B cell (primary cell): ENCODE measurements around the gene TUG1. TPM values are rescaled to one million over a fixed set of nuclear protein-coding genes. Genes with fewer than 3 reads are reported as not detected.

ENCODE experiments used
- ATAC-seq: fragments of 200-7000 bp; cut with Tn5 transposase; one replicate; pipeline ENCODE4 v1.10.0; 2021; ENCODE audit warnings: low read depth, mild to moderate bottlenecking, moderate number of reproducible peaks, moderate library complexity
- CTCF ChIA-PET: fragments of 350-600 bp; sonication (Branson Sonifier 250); formaldehyde crosslinking; loops from one replicate; lab custom pipeline; 2021; ENCODE audit warnings: antibody characterized with exemption, inconsistent platforms; lab: Charles Lee
- POLR2A ChIA-PET: fragments of 350-600 bp; sonication (Branson Sonifier 250); formaldehyde crosslinking; loops from one replicate; lab custom pipeline; 2021; ENCODE audit warnings: antibody characterized with exemption; lab: Charles Lee
- DNase-seq: peaks from one replicate; pipeline ENCODE4 v3.0.0; 2013
- H2AFZ ChIP-seq: 2 replicates; pipeline ENCODE4 v1.6.1; 2012; ENCODE audit warnings: mild to moderate bottlenecking, low read depth, low read length; ENCODE audit not compliant: insufficient read depth, poor library complexity, severe bottlenecking
- H3K27ac ChIP-seq, 2 donors: 1 replicate in 1 of 2; 2 replicates in 1 of 2; pipeline ENCODE4 v1.5.1; 2012 to 2013; ENCODE audit warnings: low read length in 2 of 2, mild to moderate bottlenecking in 2 of 2, moderate library complexity in 1 of 2
- H3K27me3 ChIP-seq, 4 experiments: fragments of 200-600 bp in 1 of 4; sonication (generic) in 1 of 4; replicated peaks in 1 of 4; 1 replicate in 2 of 4; 2 replicates in 2 of 4; pipeline versions ENCODE4 v1.6.1 to v1.7.0; 2013 to 2016; ENCODE audit warnings: low read length in 3 of 4, mild to moderate bottlenecking in 2 of 4, mixed read lengths in 1 of 4, moderate library complexity in 1 of 4; ENCODE audit not compliant: insufficient read depth in 4 of 4, control insufficient read depth in 3 of 4; ENCODE audit errors: control extremely low read depth in 1 of 4
- H3K36me3 ChIP-seq, 2 experiments: replicated peaks in 1 of 2; 1 replicate in 1 of 2; 2 replicates in 1 of 2; pipeline versions ENCODE4 v1.6.1 to v1.7.1; 2013; ENCODE audit warnings: low read length in 1 of 2; ENCODE audit not compliant: insufficient read depth in 2 of 2, control insufficient read depth in 1 of 2; ENCODE audit errors: control extremely low read depth in 1 of 2, extremely low read depth in 1 of 2
- H3K4me1 ChIP-seq, 2 donors: fragments of 200-600 bp in 1 of 2; sonication (generic) in 1 of 2; 1 replicate in 1 of 2; 2 replicates in 1 of 2; pipeline versions ENCODE4 v1.5.1 to v1.6.1; 2013 to 2017; ENCODE audit warnings: low read length in 2 of 2; ENCODE audit not compliant: control insufficient read depth in 2 of 2, insufficient read depth in 2 of 2
- H3K4me2 ChIP-seq: replicated peaks from 2 replicates; pipeline ENCODE3; 2012; ENCODE audit warnings: mild to moderate bottlenecking, low read depth, low read length; ENCODE audit not compliant: poor library complexity, severe bottlenecking
- H3K4me3 ChIP-seq, 5 experiments: fragments of 200-600 bp in 1 of 5; sonication (generic) in 1 of 5; 1 replicate in 3 of 5; 2 replicates in 2 of 5; pipeline versions ENCODE4 v1.5.1 to v1.7.0; 2011 to 2016; ENCODE audit warnings: low read length in 4 of 5, mild to moderate bottlenecking in 4 of 5, low read depth in 2 of 5, control low read depth in 1 of 5, moderate library complexity in 1 of 5; ENCODE audit not compliant: insufficient read depth in 1 of 5; ENCODE audit errors: control extremely low read depth in 1 of 5, extremely low read depth in 1 of 5
- H3K79me2 ChIP-seq: fragments of 200-600 bp; sonication (generic); one replicate; pipeline ENCODE4 v1.6.0; 2016; ENCODE audit warnings: low read length; ENCODE audit not compliant: control insufficient read depth, insufficient read depth
- H3K9ac ChIP-seq: fragments of 200-600 bp; sonication (generic); 2 replicates; pipeline ENCODE4 v1.6.1; 2017; ENCODE audit warnings: mild to moderate bottlenecking, low read length, moderate library complexity
- H3K9me3 ChIP-seq, 3 donors: one replicate each; pipeline versions ENCODE4 v1.6.1 to v1.7.1; 2013; ENCODE audit warnings: low read length in 2 of 3; ENCODE audit not compliant: control insufficient read depth in 2 of 3, insufficient read depth in 1 of 3; ENCODE audit errors: control extremely low read depth in 1 of 3
- H4K20me1 ChIP-seq: 2 replicates; pipeline ENCODE4 v1.6.0; 2012; ENCODE audit warnings: mild to moderate bottlenecking, low read length; ENCODE audit not compliant: insufficient read depth, control insufficient read depth, poor library complexity, severe bottlenecking
- H3K27ac Mint-ChIP-seq: one replicate; pipeline ENCODE4 v1.8.0; 2021; ENCODE audit warnings: mixed read lengths
- H3K27me3 Mint-ChIP-seq: one replicate; pipeline ENCODE4 v1.8.0; 2021; ENCODE audit warnings: mixed read lengths
- H3K4me1 Mint-ChIP-seq: one replicate; pipeline ENCODE4 v1.8.0; 2021; ENCODE audit warnings: mixed read lengths
- H3K4me3 Mint-ChIP-seq: one replicate; pipeline ENCODE4 v1.8.0; 2021; ENCODE audit warnings: mixed read lengths
- H3K9me3 Mint-ChIP-seq: one replicate; pipeline ENCODE4 v1.8.0; 2022; ENCODE audit warnings: mixed read lengths; ENCODE audit not compliant: insufficient read depth
- CTCF ChIP-seq: fragments of 200-600 bp; IDR thresholded peaks from one replicate; pipeline ENCODE4 v1.8.0; 2022; ENCODE audit warnings: antibody characterized with exemption, mild to moderate bottlenecking
- EZH2 ChIP-seq: IDR thresholded peaks from 2 replicates; pipeline ENCODE4 v1.6.1; 2012; ENCODE audit warnings: borderline replicate concordance, low read depth, mild to moderate bottlenecking, moderate library complexity, low read length; ENCODE audit not compliant: insufficient read depth, poor library complexity, severe bottlenecking
- WGBS: methylation state at CpG from one replicate; pipeline ENCODE4 v1.1.5; 2013; ENCODE audit warnings: missing lambda C conversion rate; ENCODE audit not compliant: insufficient coverage; 5-methylcytosine and 5-hydroxymethylcytosine counted together
- intact Hi-C: fragments of 100-400 bp; cut with micrococcal nuclease; formaldehyde crosslinking; loops from one replicate; pipeline ENCODE4 v1.10.0; 2022
- polyA plus RNA-seq: library from polyadenylated mRNA; depleted of rRNA; stranded (reverse); fragments of >200 nt; gene quantifications from 2 replicates; pipeline ENCODE4 v1.2.3, GENCODE V29; 2012
- total RNA-seq, 2 donors: library from RNA; stranded (reverse); fragments of 120-200 nt in 1 of 2; gene quantifications; 1 replicate in 1 of 2; 2 replicates in 1 of 2; pipeline versions ENCODE4 v1.2.3 to v1.2.4, GENCODE V29; 2013 to 2022

TUG1 gene
- total and polyA plus RNA-seq, 2 donors (not counting 1 experiment from before 2014, with no cell fraction given): 78.9 to 110 TPM

GRCh38 chr22:30931541-30932300, 37.3 kb upstream of the TUG1 start:
- Mint-ChIP-seq H3K4me3 (no peak overlapping the region), H3K4me1 (no peaks in the 10 kb centered on the region), H3K27me3 (no peaks in the 10 kb centered on the region), H3K27ac (no peak overlapping the region), H3K9me3 (no peaks in the 10 kb centered on the region)
- Histone ChIP-seq H3K4me2 (no peak overlapping the region), H2AFZ (no peak overlapping the region), H3K27me3 (no peaks in the 10 kb centered on the region), H3K79me2 (no peaks in the 10 kb centered on the region), H3K4me3 (no peak overlapping the region), H3K36me3 (peaks cover 2 to 80% of the 10 kb centered on the region in 2 experiments), H3K9me3 (no peaks in the 10 kb centered on the region), H3K27ac (no peak overlapping the region), H3K9ac (no peak overlapping the region), H3K4me1 (no peaks in the 10 kb centered on the region), H4K20me1 (no peaks in the 10 kb centered on the region)
- WGBS: 96% methylated on average over 2 of the region's 4 CpGs
- ChIA-PET CTCF (interaction anchor here (0.7 to 1.1 kb wide), 3 partner anchors 10 to 15 kb away, joined by 3 to 4 read pairs (median 3); no protein-coding TSS in a partner anchor), POLR2A (no interaction called here)
- no peak for TF ChIP-seq EZH2
- intact Hi-C loops: no loop called here
- ATAC-seq (no peak), DNase-seq (no peak)

GRCh38 chr22:30932661-30933060, 36.4 kb upstream of the TUG1 start:
- CTCF ChIA-PET: interaction anchor here (0.7 to 1.1 kb wide), 2 partner anchors 10 to 12 kb away, joined by 3 to 4 read pairs; no protein-coding TSS in a partner anchor
- H3K27ac ChIP-seq: no peak overlapping the region
- no peak for ATAC-seq

More at GRCh38 chr22:30932661-30933060, 36.4 kb upstream of the TUG1 start:
- no peak overlapping the region for H3K4me3 ChIP-seq
- no peaks in the 10 kb centered on the region for H3K27me3 ChIP-seq
- Mint-ChIP-seq H3K27me3 (no peaks in the 10 kb centered on the region), H3K4me1 (no peaks in the 10 kb centered on the region), H3K9me3 (no peaks in the 10 kb centered on the region), H3K27ac (no peak overlapping the region), H3K4me3 (no peak overlapping the region)
- no peaks in the 10 kb centered on the region for H3K4me1 ChIP-seq
- no peaks in the 10 kb centered on the region for H3K79me2 ChIP-seq
- intact Hi-C loops: no loop called here
- WGBS: 98% methylated on average over 16 of the region's 16 CpGs
- TF ChIP-seq CTCF (no peak), EZH2 (no peak)
- H2AFZ ChIP-seq: no peak overlapping the region
- H4K20me1 ChIP-seq: no peaks in the 10 kb centered on the region
- no peak overlapping the region for H3K4me2 ChIP-seq
- no peaks in the 10 kb centered on the region for H3K9me3 ChIP-seq
- POLR2A ChIA-PET: no interaction called here
- H3K36me3 ChIP-seq: peaks cover 2 to 80% of the 10 kb centered on the region in 2 experiments
- H3K9ac ChIP-seq: no peak overlapping the region
- DNase-seq: no peak
